Activated CD8-positive, alpha-beta T cell treated with anti-CD3 and anti-CD28 coated beads, Interleukin-2, amount 10 ng/mL, durations not matched to agents 7 days and 5 days (primary cell): ENCODE measurements around the gene FAM120B. TPM values are rescaled to one million over a fixed set of nuclear protein-coding genes. Genes with fewer than 3 reads are reported as not detected.
"Not testable (repeated sequence)": the region's sequence is repeated elsewhere in the genome, so short reads cannot be mapped to it uniquely, and the experiment has no call there.

Experiments
- ATAC-seq: fragments of 150-1000 bp; cut with Tn5 transposase; one replicate; pipeline ENCODE4 v1.10.0; 2021; ENCODE audit warnings: moderate library complexity
- CTCF ChIA-PET: fragments of 350-600 bp; sonication (Branson Sonifier 250); formaldehyde crosslinking; loops from one replicate; lab custom pipeline; 2021; ENCODE audit warnings: antibody characterized with exemption; lab: Charles Lee
- POLR2A ChIA-PET: fragments of 350-600 bp; sonication (Branson Sonifier 250); formaldehyde crosslinking; loops from one replicate; lab custom pipeline; 2021; ENCODE audit warnings: antibody characterized with exemption; lab: Charles Lee
- DNase-seq: peaks from one replicate; pipeline ENCODE4 v3.0.0-alpha.2; 2020
- H3K27ac Mint-ChIP-seq: one replicate; pipeline ENCODE4 v1.8.0; 2021; ENCODE audit warnings: mild to moderate bottlenecking, mixed read lengths
- H3K27me3 Mint-ChIP-seq: one replicate; pipeline ENCODE4 v1.8.0; 2021; ENCODE audit warnings: low read depth, mixed read lengths
- H3K36me3 Mint-ChIP-seq: one replicate; pipeline ENCODE4 v1.8.0; 2021; ENCODE audit warnings: low read depth, mixed read lengths
- H3K4me1 Mint-ChIP-seq: one replicate; pipeline ENCODE4 v1.8.0; 2021; ENCODE audit warnings: low read depth, mixed read lengths
- H3K4me3 Mint-ChIP-seq: one replicate; pipeline ENCODE4 v1.8.0; 2021; ENCODE audit warnings: mild to moderate bottlenecking, mixed read lengths
- H3K9me3 Mint-ChIP-seq: one replicate; pipeline ENCODE4 v1.8.0; 2022; ENCODE audit warnings: mixed read lengths; ENCODE audit not compliant: insufficient read depth
- total RNA-seq, 2 experiments: library from RNA; stranded (reverse); gene quantifications; one replicate each; pipeline ENCODE4 v1.2.3, GENCODE V29; 2021

The FAM120B gene
- total RNA-seq, 2 experiments from 2014 or later = 25.5 to 26.0 TPM

- DNase-seq (no peak), ATAC-seq (no peak)
- Mint-ChIP-seq H3K27me3 (no peaks in the 10 kb centered on the region), H3K9me3 (no peaks in the 10 kb centered on the region), H3K4me1 (peaks cover 18% of the 10 kb centered on the region), H3K4me3 (no peak overlapping the region), H3K36me3 (peaks cover 29% of the 10 kb centered on the region), H3K27ac (no peak overlapping the region)
- CTCF ChIA-PET = no interaction called here
- POLR2A ChIA-PET = no interaction called here
Observed at GRCh38 chr6:170314983-170315382, 8.4 kb downstream of the FAM120B start.

GRCh38 chr6:170316071-170316470 is 9.5 kb downstream of the FAM120B start:
- Mint-ChIP-seq H3K4me3 (no peak overlapping the region), H3K27me3 (no peaks in the 10 kb centered on the region), H3K4me1 (peaks cover 13% of the 10 kb centered on the region), H3K9me3 (no peaks in the 10 kb centered on the region), H3K27ac (no peak overlapping the region), H3K36me3 (peaks cover 31% of the 10 kb centered on the region)
- no peak for DNase-seq
- ATAC-seq = no peak
- CTCF ChIA-PET = no interaction called here
- POLR2A ChIA-PET = no interaction called here

DNA sequence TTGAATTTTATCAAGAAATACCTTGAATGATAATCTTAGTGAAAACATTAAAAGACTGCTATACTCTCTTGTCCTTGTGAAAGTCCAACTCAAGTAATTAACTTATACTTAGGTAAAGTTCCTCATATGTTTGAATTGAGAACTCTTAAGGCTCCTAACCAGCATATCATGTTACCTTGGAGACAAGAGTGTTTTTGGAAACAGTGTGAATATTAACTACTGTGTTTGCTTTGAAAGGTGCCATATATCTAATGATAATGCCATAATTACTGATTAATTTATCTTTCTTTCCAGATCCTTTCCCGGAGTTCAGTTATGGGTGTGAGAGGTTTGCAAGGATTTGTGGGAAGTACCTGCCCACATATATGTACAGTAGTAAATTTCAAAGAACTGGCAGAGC is 10.5 kb downstream of the FAM120B start:
- Mint-ChIP-seq H3K4me1 (peaks cover 7% of the 10 kb centered on the region), H3K36me3 (peaks cover 29% of the 10 kb centered on the region), H3K27ac (no peak overlapping the region), H3K4me3 (no peak overlapping the region), H3K27me3 (no peaks in the 10 kb centered on the region), H3K9me3 (no peaks in the 10 kb centered on the region)
- ATAC-seq (no peak), DNase-seq (no peak)
- ChIA-PET CTCF (no interaction called here), POLR2A (interaction anchor here (1.3 kb wide), 1 partner anchor 11 kb away, joined by 3 read pairs; no protein-coding TSS in a partner anchor)

- peaks cover 3% of the 10 kb centered on the region for H3K4me1 Mint-ChIP-seq
- POLR2A ChIA-PET = interaction anchor here (0.6 to 1.3 kb wide), 2 partner anchors 12 to 60 kb away, joined by 3 read pairs; no protein-coding TSS in a partner anchor
- no peak overlapping the region for H3K27ac Mint-ChIP-seq
- ATAC-seq (no peak), DNase-seq (no peak)
- H3K27me3 Mint-ChIP-seq = no peaks in the 10 kb centered on the region
- no peaks in the 10 kb centered on the region for H3K9me3 Mint-ChIP-seq
- H3K4me3 Mint-ChIP-seq = no peak overlapping the region
- peaks cover 31% of the 10 kb centered on the region for H3K36me3 Mint-ChIP-seq
- CTCF ChIA-PET = no interaction called here
Observed at GRCh38 chr6:170317718-170318117, 11.2 kb downstream of the FAM120B start.

GRCh38 chr6:170329321-170329720 is 22.8 kb downstream of the FAM120B start:
- ChIA-PET CTCF (no interaction called here), POLR2A (no interaction called here)
- no peak overlapping the region for H3K27ac Mint-ChIP-seq
- H3K9me3 Mint-ChIP-seq = no peaks in the 10 kb centered on the region
- H3K36me3 Mint-ChIP-seq = peaks cover 54% of the 10 kb centered on the region
- H3K27me3 Mint-ChIP-seq = no peaks in the 10 kb centered on the region
- ATAC-seq (no peak), DNase-seq (no peak)
- H3K4me3 Mint-ChIP-seq = no peak overlapping the region
- no peaks in the 10 kb centered on the region for H3K4me1 Mint-ChIP-seq

DNA sequence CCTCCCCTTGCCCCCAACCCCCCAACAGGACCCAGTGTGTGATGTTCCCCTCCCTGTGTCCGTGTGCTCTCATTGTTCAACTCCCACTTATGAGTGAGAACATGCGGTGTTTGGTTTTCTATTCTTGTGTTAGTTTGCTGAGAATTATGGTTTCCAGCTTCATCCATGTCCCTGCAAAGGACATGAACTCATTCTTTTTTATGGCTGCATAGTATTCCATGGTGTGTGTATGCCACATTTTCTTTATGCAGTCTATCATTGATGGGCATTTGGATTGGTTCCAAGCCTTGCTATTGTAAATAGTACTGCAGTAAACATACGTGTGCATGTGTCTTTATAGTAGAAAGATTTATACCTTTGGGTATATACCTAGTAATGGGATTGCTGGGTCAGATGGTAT is 28.6 kb downstream of the FAM120B start:
- ATAC-seq, H3K4me1 Mint-ChIP-seq, DNase-seq, H3K27me3 Mint-ChIP-seq, H3K4me3 Mint-ChIP-seq, H3K9me3 Mint-ChIP-seq, CTCF ChIA-PET, POLR2A ChIA-PET, H3K27ac Mint-ChIP-seq: not testable (repeated sequence)
- peaks cover 63% of the 10 kb centered on the region for H3K36me3 Mint-ChIP-seq

GRCh38 chr6:170344631-170345576 is 38.3 kb downstream of the FAM120B start:
- ChIA-PET POLR2A (no interaction called here), CTCF (no interaction called here)
- H3K4me3 Mint-ChIP-seq = no peak overlapping the region
- H3K9me3 Mint-ChIP-seq = no peaks in the 10 kb centered on the region
- H3K27me3 Mint-ChIP-seq = no peaks in the 10 kb centered on the region
- peaks cover 28% of the 10 kb centered on the region for H3K4me1 Mint-ChIP-seq
- peak; percentile 30 for DNase-seq
- H3K36me3 Mint-ChIP-seq = peaks cover 48% of the 10 kb centered on the region
- H3K27ac Mint-ChIP-seq = peak overlapping the region; percentile 43
- ATAC-seq = peak; percentile 19

DNA sequence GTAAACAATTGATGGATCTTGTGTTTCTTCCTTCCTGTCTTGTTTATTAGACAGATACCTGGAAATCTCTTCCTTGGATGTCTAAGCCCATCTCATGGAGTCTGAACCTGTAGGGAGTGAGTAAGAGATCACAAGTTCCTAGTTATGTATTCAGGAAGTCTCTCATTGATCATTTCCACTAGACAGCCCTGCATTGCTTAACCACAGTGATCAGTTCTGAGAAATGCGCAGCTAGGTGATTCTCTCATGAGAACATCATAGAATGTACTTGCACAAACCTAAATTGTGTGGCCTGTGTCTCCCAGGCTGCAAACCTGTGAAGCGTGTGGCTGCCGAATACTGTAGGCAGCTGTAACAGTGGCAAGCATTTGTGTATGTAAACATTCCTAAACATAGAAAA is 39.1 kb downstream of the FAM120B start:
- peak; percentile 37 for DNase-seq
- Mint-ChIP-seq H3K36me3 (peaks cover 51% of the 10 kb centered on the region), H3K4me1 (peaks cover 28% of the 10 kb centered on the region), H3K4me3 (no peak overlapping the region), H3K27me3 (no peaks in the 10 kb centered on the region), H3K9me3 (no peaks in the 10 kb centered on the region), H3K27ac (peak overlapping the region; percentile 43)
- CTCF ChIA-PET = no interaction called here
- peak; percentile 63 for ATAC-seq
- POLR2A ChIA-PET = no interaction called here

DNA sequence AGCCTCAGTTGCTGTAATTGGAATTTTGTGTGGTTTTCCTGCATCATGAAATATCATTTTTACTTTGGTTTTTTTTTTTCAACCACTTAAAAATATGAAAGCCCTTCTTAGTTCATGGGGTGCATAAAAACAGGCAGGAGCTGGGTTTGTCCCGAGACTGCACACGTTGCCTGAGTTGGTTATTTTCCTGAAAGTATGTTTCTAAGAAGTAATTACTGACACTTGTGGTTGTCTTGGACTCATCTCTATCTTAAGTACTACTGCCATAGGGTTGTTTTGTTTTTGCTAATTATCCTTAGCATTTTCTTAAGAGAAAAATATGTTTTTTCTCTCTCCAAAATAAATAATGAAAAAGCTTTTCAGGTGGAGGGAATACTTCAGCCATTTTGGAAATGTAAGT is 40.1 kb downstream of the FAM120B start:
- no peak for DNase-seq

GRCh38 chr6:170347091-170347490 is 40.5 kb downstream of the FAM120B start:
- POLR2A ChIA-PET = no interaction called here
- peaks cover 64% of the 10 kb centered on the region for H3K36me3 Mint-ChIP-seq
- ATAC-seq (no peak), DNase-seq (no peak)
- no peaks in the 10 kb centered on the region for H3K27me3 Mint-ChIP-seq
- peaks cover 28% of the 10 kb centered on the region for H3K4me1 Mint-ChIP-seq
- no peak overlapping the region for H3K4me3 Mint-ChIP-seq
- CTCF ChIA-PET = interaction anchor here (1.0 kb wide), 1 partner anchor 170 kb away, joined by 3 read pairs; no protein-coding TSS in a partner anchor
- H3K9me3 Mint-ChIP-seq = peaks cover 14% of the 10 kb centered on the region
- H3K27ac Mint-ChIP-seq = no peak overlapping the region

More for the DNA sequence above, 40.1 kb downstream of the FAM120B start:
- ATAC-seq = no peak
- Mint-ChIP-seq H3K27ac (no peak overlapping the region), H3K4me1 (peaks cover 28% of the 10 kb centered on the region), H3K4me3 (no peak overlapping the region), H3K27me3 (no peaks in the 10 kb centered on the region), H3K9me3 (peaks cover 9% of the 10 kb centered on the region), H3K36me3 (peaks cover 60% of the 10 kb centered on the region)
- ChIA-PET POLR2A (no interaction called here), CTCF (interaction anchor here (1.0 kb wide), 1 partner anchor 171 kb away, joined by 3 read pairs; no protein-coding TSS in a partner anchor)

DNA sequence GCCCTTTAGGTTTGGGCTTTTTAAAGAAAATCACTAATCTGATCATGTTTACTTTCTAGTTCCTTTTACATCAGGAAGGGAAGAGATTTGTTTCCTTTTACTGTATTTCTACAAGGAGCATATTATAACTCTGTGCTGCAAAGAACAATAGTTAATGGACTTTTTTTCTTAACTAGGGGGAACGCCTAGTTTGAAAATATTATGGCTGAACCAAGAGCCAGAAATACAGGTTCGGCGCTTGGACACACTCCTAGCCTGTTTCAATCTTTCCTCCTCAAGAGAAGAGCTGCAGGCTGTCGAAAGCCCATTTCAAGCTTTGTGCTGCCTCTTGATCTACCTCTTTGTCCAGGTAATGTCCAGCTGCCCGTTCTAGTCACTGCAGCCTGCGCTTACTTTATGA is 41.4 kb downstream of the FAM120B start:
- POLR2A ChIA-PET = no interaction called here
- Mint-ChIP-seq H3K9me3 (peaks cover 21% of the 10 kb centered on the region), H3K4me3 (no peak overlapping the region), H3K27ac (no peak overlapping the region), H3K4me1 (peaks cover 28% of the 10 kb centered on the region), H3K36me3 (peaks cover 71% of the 10 kb centered on the region), H3K27me3 (no peaks in the 10 kb centered on the region)
- ATAC-seq (no peak), DNase-seq (no peak)
- CTCF ChIA-PET = no interaction called here

DNA sequence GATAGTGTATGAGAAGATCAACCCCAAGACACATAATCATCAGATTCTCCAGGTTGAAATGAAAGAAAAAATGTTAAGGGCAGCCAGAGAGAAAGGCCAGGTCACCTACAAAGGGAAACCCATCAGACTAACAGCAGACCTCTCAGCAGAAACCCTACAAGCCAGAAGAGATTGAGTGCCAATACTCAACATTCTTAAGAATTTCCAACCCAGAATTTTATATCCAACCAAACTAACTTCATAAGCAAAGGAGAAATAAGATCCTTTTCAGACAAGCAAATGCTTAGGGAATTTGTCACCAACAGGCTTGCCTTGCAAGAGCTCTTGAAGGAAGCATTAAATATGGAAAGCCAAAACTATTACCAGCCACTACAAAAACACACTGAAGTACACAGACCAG is 44.9 kb downstream of the FAM120B start:
- H3K4me3 Mint-ChIP-seq, H3K27ac Mint-ChIP-seq, CTCF ChIA-PET, H3K4me1 Mint-ChIP-seq, DNase-seq, ATAC-seq, H3K27me3 Mint-ChIP-seq: not testable (repeated sequence)
- H3K36me3 Mint-ChIP-seq = peaks cover 59% of the 10 kb centered on the region
- H3K9me3 Mint-ChIP-seq = peaks cover 21% of the 10 kb centered on the region
- POLR2A ChIA-PET = interaction anchor here (0.6 kb wide), 1 partner anchor 601 kb away, joined by 3 read pairs; no protein-coding TSS in a partner anchor
